WTC11 (cell line): ENCODE data around the gene NPB. TPM values are rescaled to one million over a fixed set of nuclear protein-coding genes. Genes with fewer than 3 reads are reported as not detected.

Experiments
- ATAC-seq: fragments of 200-7000 bp; cut with Tn5 transposase; 2 replicates; pipeline ENCODE4 v1.10.0; 2021; ENCODE audit warnings: mild to moderate bottlenecking, moderate library complexity
- CTCF ChIA-PET: fragments of 300-600 bp; sonication (Branson Sonifier 250); formaldehyde crosslinking; loops from one replicate; lab custom pipeline; 2021; ENCODE audit warnings: antibody characterized with exemption; lab: Charles Lee
- POLR2A ChIA-PET: fragments of 350-600 bp; sonication (Branson Sonifier 250); formaldehyde crosslinking; loops from one replicate; lab custom pipeline; 2021; ENCODE audit warnings: antibody characterized with exemption; lab: Charles Lee
- DNase-seq: peaks from one replicate; pipeline ENCODE4 v3.0.0; 2021; ENCODE audit warnings: low spot score
- H3K27ac Mint-ChIP-seq: 2 replicates; pipeline ENCODE4 v1.8.0; 2021; ENCODE audit warnings: mixed read lengths
- H3K27me3 Mint-ChIP-seq: 2 replicates; pipeline ENCODE4 v1.8.0; 2021; ENCODE audit warnings: low read depth, mild to moderate bottlenecking, moderate library complexity, mixed read lengths
- H3K36me3 Mint-ChIP-seq: 2 replicates; pipeline ENCODE4 v1.8.0; 2021; ENCODE audit warnings: mixed read lengths
- H3K4me1 Mint-ChIP-seq: 2 replicates; pipeline ENCODE4 v1.8.0; 2022; ENCODE audit warnings: mixed read lengths
- H3K4me3 Mint-ChIP-seq: 2 replicates; pipeline ENCODE4 v1.8.0; 2021; ENCODE audit warnings: mild to moderate bottlenecking, moderate library complexity, mixed read lengths
- H3K9me3 Mint-ChIP-seq: 2 replicates; pipeline ENCODE4 v1.8.0; 2021; ENCODE audit warnings: mixed read lengths
- ATF2 ChIP-seq: sonication (generic); formaldehyde crosslinking; IDR thresholded peaks from 2 replicates; pipeline ENCODE4 v1.8.1; 2022; ENCODE audit warnings: low read depth, missing genetic modification reagents, borderline replicate concordance
- CDX4 ChIP-seq: fragments of 250-450 bp; sonication (Bioruptor Pico); IDR thresholded peaks from 2 replicates; pipeline ENCODE4 v1.9.0; 2021; ENCODE audit warnings: moderate library complexity, mild to moderate bottlenecking, inconsistent platforms, borderline replicate concordance
- CREB1 ChIP-seq: sonication (generic); formaldehyde crosslinking; IDR thresholded peaks from 2 replicates; pipeline ENCODE4 v1.8.0; 2023; ENCODE audit warnings: mild to moderate bottlenecking, missing genetic modification reagents
- ERG ChIP-seq: fragments of 250-450 bp; sonication (Bioruptor Pico); IDR thresholded peaks from 2 replicates; pipeline ENCODE4 v1.8.0; 2021; ENCODE audit warnings: mild to moderate bottlenecking
- ESRRA ChIP-seq: sonication (generic); formaldehyde crosslinking; IDR thresholded peaks from 2 replicates; pipeline ENCODE4 v1.8.1; 2022; ENCODE audit warnings: mild to moderate bottlenecking, missing genetic modification reagents, borderline replicate concordance
- FOXK1 ChIP-seq: sonication (generic); formaldehyde crosslinking; IDR thresholded peaks from 2 replicates; pipeline ENCODE4 v1.8.0; 2022; ENCODE audit warnings: mild to moderate bottlenecking, moderate library complexity, missing genetic modification reagents
- FOXP1 ChIP-seq: sonication (generic); formaldehyde crosslinking; IDR thresholded peaks from 2 replicates; pipeline ENCODE4 v1.8.0; 2022; ENCODE audit warnings: missing genetic modification reagents, mild to moderate bottlenecking, moderate library complexity, borderline replicate concordance
- GABPB1 ChIP-seq: sonication (generic); formaldehyde crosslinking; IDR thresholded peaks from 2 replicates; pipeline ENCODE4 v1.8.1; 2023; ENCODE audit warnings: mild to moderate bottlenecking, missing genetic modification reagents
- JAZF1 ChIP-seq: fragments of 250-450 bp; sonication (Bioruptor Pico); IDR thresholded peaks from 2 replicates; pipeline ENCODE4 v1.9.0; 2021; ENCODE audit warnings: moderate library complexity, mild to moderate bottlenecking, inconsistent platforms
- NFATC4 ChIP-seq: fragments of 250-450 bp; sonication (Bioruptor Pico); IDR thresholded peaks from 2 replicates; pipeline ENCODE4 v1.9.0; 2021; ENCODE audit warnings: mild to moderate bottlenecking
- NFE2L1 ChIP-seq: sonication (generic); formaldehyde crosslinking; IDR thresholded peaks from 2 replicates; pipeline ENCODE4 v1.8.1; 2023; ENCODE audit warnings: missing genetic modification reagents
- NR3C1 ChIP-seq: sonication (generic); formaldehyde crosslinking; conservative IDR thresholded peaks from 2 replicates; pipeline ENCODE4 v1.8.1; 2023; ENCODE audit warnings: low read depth, mild to moderate bottlenecking, missing genetic modification reagents
- PRRX2 ChIP-seq: fragments of 250-450 bp; sonication (Bioruptor Pico); IDR thresholded peaks from 2 replicates; pipeline ENCODE4 v1.8.0; 2021; ENCODE audit warnings: mild to moderate bottlenecking
- TP53 ChIP-seq: sonication (generic); formaldehyde crosslinking; IDR thresholded peaks from 2 replicates; pipeline ENCODE4 v1.8.1; 2023; ENCODE audit warnings: mild to moderate bottlenecking, missing genetic modification reagents
- USF1 ChIP-seq: sonication (generic); formaldehyde crosslinking; IDR thresholded peaks from 2 replicates; pipeline ENCODE4 v1.8.0; 2022; ENCODE audit warnings: mild to moderate bottlenecking, missing genetic modification reagents
- ZNF121 ChIP-seq: sonication (generic); formaldehyde crosslinking; IDR thresholded peaks from 2 replicates; pipeline ENCODE4 v1.8.0; 2023; ENCODE audit warnings: missing genetic modification reagents
- ZNF232 ChIP-seq: sonication (generic); formaldehyde crosslinking; IDR thresholded peaks from 2 replicates; pipeline ENCODE4 v1.8.0; 2022; ENCODE audit warnings: mild to moderate bottlenecking, missing genetic modification reagents
- ZNF263 ChIP-seq: sonication (generic); formaldehyde crosslinking; IDR thresholded peaks from 2 replicates; pipeline ENCODE4 v1.8.1; 2022; ENCODE audit warnings: low read depth, mild to moderate bottlenecking, moderate library complexity, missing genetic modification reagents
- ZNF317 ChIP-seq: sonication (generic); formaldehyde crosslinking; IDR thresholded peaks from 2 replicates; pipeline ENCODE4 v1.8.1; 2023; ENCODE audit warnings: low read depth, mild to moderate bottlenecking, moderate library complexity, missing genetic modification reagents, borderline replicate concordance
- total RNA-seq: library from RNA; stranded (reverse); gene quantifications from 3 replicates; pipeline ENCODE4 v1.2.3, GENCODE V29; 2021
- TF ChIP-seq, protein P1 (sequence below): sonication (generic); formaldehyde crosslinking; conservative IDR thresholded peaks from 2 replicates; pipeline ENCODE4 v1.8.1; 2023; ENCODE audit warnings: mild to moderate bottlenecking, low read depth, missing genetic modification reagents, moderate library complexity
- TF ChIP-seq, protein P2 (sequence below): sonication (generic); formaldehyde crosslinking; IDR thresholded peaks from 2 replicates; pipeline ENCODE4 v1.8.0; 2022; ENCODE audit warnings: mild to moderate bottlenecking, missing genetic modification reagents

NPB gene
- total RNA-seq, 1 experiment from 2014 or later: 1.9 TPM

DNA sequence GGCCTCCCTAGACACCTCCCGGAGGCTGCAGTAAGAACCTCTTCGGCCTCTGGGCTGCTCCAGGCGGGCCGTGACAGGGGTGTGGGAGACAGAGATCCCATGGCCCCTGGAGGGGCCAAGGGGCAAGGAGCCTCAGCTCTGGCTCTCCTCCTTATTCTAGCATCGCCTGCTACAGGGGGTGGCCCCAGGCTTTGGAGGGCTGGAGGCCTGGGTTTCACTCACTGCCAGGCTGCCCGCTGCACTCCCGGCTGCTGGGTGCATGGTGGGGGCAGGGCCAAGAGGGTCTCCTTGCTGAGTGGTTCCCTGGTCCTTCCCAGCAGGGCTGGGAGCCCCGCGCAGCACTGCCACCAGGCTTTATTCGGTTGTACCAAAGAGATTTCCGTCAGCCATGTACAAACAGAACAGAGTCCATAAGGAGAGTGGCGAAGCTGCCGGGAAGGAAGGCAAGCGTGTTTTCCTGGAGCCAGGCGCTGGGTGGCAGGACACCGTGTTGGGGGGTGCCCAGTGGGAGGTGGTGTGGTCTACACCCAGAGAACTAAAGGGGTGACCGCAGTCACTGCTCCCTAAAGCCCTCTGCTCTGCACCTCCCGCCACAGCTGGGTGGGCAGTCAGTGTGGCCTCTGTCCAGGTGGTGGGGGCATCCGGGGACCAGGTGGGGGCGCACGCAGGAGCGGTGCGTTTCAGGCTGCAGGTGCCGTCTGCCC lies 2.0 kb downstream of the NPB start (continued):
- no peak for TF ChIP-seq ATF2 (CRISPR knock-in tag)
- no peak for TF ChIP-seq ERG (CRISPR knock-in tag)
- TF ChIP-seq, all 79 proteins: peak for 0

DNA sequence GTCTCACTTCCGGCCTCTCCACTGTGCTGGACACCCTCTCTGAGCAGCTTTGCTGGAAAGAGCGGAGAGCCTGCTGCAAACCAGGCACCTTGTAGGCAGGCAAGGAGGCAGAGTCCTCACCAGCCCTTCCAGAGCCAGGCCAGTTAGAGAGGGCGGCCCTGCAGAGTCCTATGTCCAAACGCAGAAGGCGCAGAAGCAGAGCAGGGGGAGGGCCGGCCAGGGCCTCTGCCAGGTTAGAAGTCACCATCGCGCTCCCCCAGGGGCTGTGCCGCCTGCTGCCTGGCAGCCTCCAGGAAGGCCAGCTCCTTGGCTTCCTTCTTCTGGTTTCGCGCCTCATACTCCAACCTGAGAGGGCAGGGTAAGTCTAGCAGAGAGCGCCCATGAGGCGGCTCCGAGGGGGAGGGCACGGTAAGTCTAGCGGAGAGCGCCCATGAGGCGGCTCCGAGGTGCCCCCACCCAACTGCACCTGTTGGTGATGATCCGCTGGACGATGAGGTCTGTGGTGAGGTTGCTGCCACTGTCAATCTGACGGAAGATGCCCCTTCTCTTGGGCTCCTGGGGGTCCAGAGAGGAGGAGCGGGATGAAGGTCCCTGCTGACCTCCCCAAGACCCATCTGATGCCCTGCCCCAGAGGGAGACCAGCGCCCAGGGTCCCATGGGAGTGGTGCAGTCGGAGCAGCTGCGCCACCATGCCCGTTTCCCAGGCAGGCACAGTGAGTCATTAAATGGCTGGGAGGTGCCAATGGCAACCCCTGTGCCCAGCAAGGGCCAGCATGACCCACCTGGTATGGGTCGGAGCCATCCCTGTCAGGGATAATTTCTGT lies 2.8 kb downstream of the NPB start:
- peaks cover 6% of the 10 kb centered on the region; the same call in 1 of the 2 replicates for H3K36me3 Mint-ChIP-seq
- DNase-seq: no peak
- TF ChIP-seq ZNF263 (CRISPR knock-in tag) (no peak), ZNF232 (CRISPR knock-in tag) (no peak), CREB1 (CRISPR knock-in tag) (no peak), ZNF121 (CRISPR knock-in tag) (no peak), ZNF317 (CRISPR knock-in tag) (no peak), PRRX2 (CRISPR knock-in tag) (no peak)
- no peak overlapping the region for H3K27ac Mint-ChIP-seq
- H3K4me3 Mint-ChIP-seq: no peak overlapping the region
- ATAC-seq: no peak
- H3K27me3 Mint-ChIP-seq: peaks cover 13% of the 10 kb centered on the region
- POLR2A ChIA-PET: no interaction called here
- CTCF ChIA-PET: no interaction called here
- no peaks in the 10 kb centered on the region for H3K4me1 Mint-ChIP-seq
- no peaks in the 10 kb centered on the region for H3K9me3 Mint-ChIP-seq

DNA sequence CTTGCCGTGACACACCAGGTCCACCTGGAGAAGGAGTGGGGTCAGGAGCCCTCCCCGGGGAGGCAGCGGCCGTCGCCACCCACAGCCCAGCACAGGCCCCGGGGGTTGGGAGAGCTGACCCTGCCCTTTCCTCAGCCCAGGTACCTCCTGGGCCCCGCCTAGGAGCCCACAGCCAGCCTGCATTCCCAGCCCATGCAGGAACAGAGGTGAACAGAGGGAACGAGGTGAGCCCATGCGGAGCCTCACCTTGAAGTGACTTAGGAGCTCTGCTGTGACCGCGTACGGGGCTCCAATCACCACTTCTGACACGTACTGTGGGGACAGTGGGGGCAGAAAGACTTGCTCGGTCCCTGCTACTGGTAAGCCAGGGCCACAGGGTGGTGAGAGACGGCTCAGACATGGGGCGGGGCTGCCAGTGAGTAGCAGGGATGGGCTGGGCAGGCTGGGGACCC lies 3.4 kb downstream of the NPB start:
- no peaks in the 10 kb centered on the region; the same call in 1 of the 2 replicates for H3K36me3 Mint-ChIP-seq
- no peak for ATAC-seq
- H3K4me3 Mint-ChIP-seq: no peak overlapping the region
- POLR2A ChIA-PET: no interaction called here
- no peak overlapping the region for H3K27ac Mint-ChIP-seq
- no peaks in the 10 kb centered on the region for H3K9me3 Mint-ChIP-seq
- DNase-seq: no peak
- H3K4me1 Mint-ChIP-seq: peaks cover 3% of the 10 kb centered on the region; the same call in 1 of the 2 replicates
- CTCF ChIA-PET: no interaction called here
- H3K27me3 Mint-ChIP-seq: peaks cover 13% of the 10 kb centered on the region
- TF ChIP-seq USF1 (no peak), TP53 (CRISPR knock-in tag) (no peak), ERG (CRISPR knock-in tag) (no peak), ESRRA (CRISPR knock-in tag) (no peak), GABPB1 (CRISPR knock-in tag) (no peak), NFATC4 (CRISPR knock-in tag) (no peak), FOXK1 (CRISPR knock-in tag) (no peak), NR3C1 (CRISPR knock-in tag) (no peak), JAZF1 (CRISPR knock-in tag) (no peak), FOXP1 (CRISPR knock-in tag) (no peak), CDX4 (no peak), NFE2L1 (CRISPR knock-in tag) (no peak)
- TF ChIP-seq, protein P1, sequence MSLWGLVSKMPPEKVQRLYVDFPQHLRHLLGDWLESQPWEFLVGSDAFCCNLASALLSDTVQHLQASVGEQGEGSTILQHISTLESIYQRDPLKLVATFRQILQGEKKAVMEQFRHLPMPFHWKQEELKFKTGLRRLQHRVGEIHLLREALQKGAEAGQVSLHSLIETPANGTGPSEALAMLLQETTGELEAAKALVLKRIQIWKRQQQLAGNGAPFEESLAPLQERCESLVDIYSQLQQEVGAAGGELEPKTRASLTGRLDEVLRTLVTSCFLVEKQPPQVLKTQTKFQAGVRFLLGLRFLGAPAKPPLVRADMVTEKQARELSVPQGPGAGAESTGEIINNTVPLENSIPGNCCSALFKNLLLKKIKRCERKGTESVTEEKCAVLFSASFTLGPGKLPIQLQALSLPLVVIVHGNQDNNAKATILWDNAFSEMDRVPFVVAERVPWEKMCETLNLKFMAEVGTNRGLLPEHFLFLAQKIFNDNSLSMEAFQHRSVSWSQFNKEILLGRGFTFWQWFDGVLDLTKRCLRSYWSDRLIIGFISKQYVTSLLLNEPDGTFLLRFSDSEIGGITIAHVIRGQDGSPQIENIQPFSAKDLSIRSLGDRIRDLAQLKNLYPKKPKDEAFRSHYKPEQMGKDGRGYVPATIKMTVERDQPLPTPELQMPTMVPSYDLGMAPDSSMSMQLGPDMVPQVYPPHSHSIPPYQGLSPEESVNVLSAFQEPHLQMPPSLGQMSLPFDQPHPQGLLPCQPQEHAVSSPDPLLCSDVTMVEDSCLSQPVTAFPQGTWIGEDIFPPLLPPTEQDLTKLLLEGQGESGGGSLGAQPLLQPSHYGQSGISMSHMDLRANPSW (CRISPR knock-in tag): no peak
- TF ChIP-seq, protein P2, sequence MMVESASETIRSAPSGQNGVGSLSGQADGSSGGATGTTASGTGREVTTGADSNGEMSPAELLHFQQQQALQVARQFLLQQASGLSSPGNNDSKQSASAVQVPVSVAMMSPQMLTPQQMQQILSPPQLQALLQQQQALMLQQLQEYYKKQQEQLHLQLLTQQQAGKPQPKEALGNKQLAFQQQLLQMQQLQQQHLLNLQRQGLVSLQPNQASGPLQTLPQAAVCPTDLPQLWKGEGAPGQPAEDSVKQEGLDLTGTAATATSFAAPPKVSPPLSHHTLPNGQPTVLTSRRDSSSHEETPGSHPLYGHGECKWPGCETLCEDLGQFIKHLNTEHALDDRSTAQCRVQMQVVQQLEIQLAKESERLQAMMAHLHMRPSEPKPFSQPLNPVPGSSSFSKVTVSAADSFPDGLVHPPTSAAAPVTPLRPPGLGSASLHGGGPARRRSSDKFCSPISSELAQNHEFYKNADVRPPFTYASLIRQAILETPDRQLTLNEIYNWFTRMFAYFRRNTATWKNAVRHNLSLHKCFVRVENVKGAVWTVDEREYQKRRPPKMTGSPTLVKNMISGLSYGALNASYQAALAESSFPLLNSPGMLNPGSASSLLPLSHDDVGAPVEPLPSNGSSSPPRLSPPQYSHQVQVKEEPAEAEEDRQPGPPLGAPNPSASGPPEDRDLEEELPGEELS (CRISPR knock-in tag): no peak
